ENCODE measurements around the gene FARS2. TPM values are rescaled to one million over a fixed set of nuclear protein-coding genes. Genes with fewer than 3 reads are reported as not detected.

Gene FARS2
- total and polyA plus RNA-seq, 5 donors from 2014 or later, result 26.9 to 39.7 (median 34.9) TPM

DNA sequence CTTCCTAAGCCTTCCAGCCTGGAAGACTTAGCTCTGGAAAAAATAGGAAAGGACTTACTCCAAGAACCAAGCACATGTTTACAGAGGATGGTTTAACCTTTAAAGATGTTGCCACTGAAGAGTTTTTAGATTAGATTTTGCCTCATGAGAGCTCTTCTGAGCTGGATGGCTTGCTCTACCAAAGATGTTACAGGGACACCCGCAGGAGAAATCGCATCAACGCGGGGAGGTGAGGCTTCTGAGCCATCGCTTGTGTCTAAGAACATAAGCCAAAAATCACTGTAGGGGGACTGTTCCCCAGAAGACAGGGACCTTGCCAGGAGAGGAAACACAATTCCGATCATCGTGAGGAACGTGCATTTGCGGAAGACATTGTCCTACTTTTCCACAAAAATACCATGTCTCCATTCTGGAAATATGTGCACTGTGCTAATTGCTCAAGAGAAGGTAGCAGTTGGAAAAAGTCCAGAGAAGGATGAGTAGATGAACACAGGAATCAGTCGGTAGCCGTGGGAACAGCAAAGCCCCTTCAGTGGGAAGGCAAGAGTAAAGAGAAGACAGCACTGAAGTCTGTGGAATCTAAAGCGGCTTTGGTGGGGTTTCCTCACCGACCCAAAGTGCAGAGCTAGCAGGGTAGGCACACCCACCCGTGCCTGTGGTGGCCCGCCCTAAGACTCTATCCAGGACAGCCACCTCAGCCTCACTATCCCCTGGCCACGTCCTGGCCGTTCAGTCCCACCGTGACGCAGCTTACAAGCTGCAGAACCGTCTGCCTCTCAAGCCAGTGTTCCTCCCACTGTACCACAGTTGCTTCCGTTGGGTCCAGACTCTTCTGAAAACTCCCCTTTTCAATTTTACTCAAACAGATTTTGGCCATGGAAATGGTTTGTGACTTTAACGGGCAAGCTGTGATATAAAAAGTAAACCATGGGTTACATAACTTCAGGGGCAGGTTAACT lies 410.6 kb downstream of the FARS2 start:
- peak overlapping the region; percentile 83 to 90 (median 87) for H3K27ac Mint-ChIP-seq
- Histone ChIP-seq H3K27me3 (ENCODE audit: control insufficient read depth, insufficient read depth, low read length) (no peaks in the 10 kb centered on the region), H3K27ac (ENCODE audit: insufficient read depth, low read length, poor library complexity, severe bottlenecking) (no peak overlapping the region), H3K36me3 (ENCODE audit: control insufficient read depth, insufficient read depth, low read length) (no peaks in the 10 kb centered on the region), H3K4me1 (ENCODE audit: control insufficient read depth, insufficient read depth, low read length, poor library complexity, severe bottlenecking) (peaks cover 13% of the 10 kb centered on the region), H3K9me3 (ENCODE audit: control insufficient read depth in 2 of 2, low read length in 2 of 2) (no peaks in the 10 kb centered on the region), H3K4me3 (ENCODE audit: low read depth, low read length) (no peak overlapping the region)
- DNase-seq (peak in 1 of 3 donors; percentile 39), ATAC-seq (ENCODE audit: low read depth in 2 of 2) (peak in 1 of 2 donors; percentile 19)
- H3K9me3 Mint-ChIP-seq, result no peaks in the 10 kb centered on the region
- peaks cover 16 to 52% (median 33%) of the 10 kb centered on the region in 4 donors for H3K4me1 Mint-ChIP-seq
- H3K36me3 Mint-ChIP-seq, result no peaks in the 10 kb centered on the region
- H3K4me3 Mint-ChIP-seq, result peak overlapping the region in 1 of 4 donors; percentile 21
- no peaks in the 10 kb centered on the region for H3K27me3 Mint-ChIP-seq

DNA sequence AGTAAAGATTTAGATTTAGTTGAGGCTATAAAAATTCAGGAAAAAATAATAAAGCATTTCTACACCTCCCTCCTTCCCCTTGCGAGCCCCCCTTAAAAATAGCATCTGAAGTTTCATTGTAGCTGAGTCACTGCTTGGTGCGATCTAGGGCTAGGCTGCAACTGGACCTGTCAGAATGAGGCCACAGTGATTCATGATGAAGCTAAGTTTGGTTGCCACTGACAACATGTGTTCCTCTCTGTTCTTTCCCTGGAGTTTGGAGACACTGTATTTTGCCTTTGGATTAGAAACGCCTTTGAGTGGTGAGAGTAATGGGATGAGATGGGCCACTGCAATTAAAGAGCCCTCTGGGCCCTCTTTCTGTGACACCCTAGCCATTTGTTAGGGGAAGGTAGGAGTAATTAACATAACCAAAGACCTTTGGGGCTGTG lies 411.3 kb downstream of the FARS2 start:
- Histone ChIP-seq H3K4me1 (ENCODE audit: control insufficient read depth, insufficient read depth, low read length, poor library complexity, severe bottlenecking) (peaks cover 9% of the 10 kb centered on the region), H3K27me3 (ENCODE audit: control insufficient read depth, insufficient read depth, low read length) (no peaks in the 10 kb centered on the region), H3K9me3 (ENCODE audit: control insufficient read depth in 2 of 2, low read length in 2 of 2) (no peaks in the 10 kb centered on the region), H3K36me3 (ENCODE audit: control insufficient read depth, insufficient read depth, low read length) (no peaks in the 10 kb centered on the region), H3K4me3 (ENCODE audit: low read depth, low read length) (no peak overlapping the region), H3K27ac (ENCODE audit: insufficient read depth, low read length, poor library complexity, severe bottlenecking) (no peak overlapping the region)
- ATAC-seq (ENCODE audit: low read depth in 2 of 2) (no peak), DNase-seq (no peak)
- peaks cover 16 to 47% (median 33%) of the 10 kb centered on the region in 4 donors for H3K4me1 Mint-ChIP-seq
- H3K4me3 Mint-ChIP-seq, result no peak overlapping the region
- no peaks in the 10 kb centered on the region for H3K9me3 Mint-ChIP-seq
- H3K27me3 Mint-ChIP-seq, result no peaks in the 10 kb centered on the region
- no peak overlapping the region for H3K27ac Mint-ChIP-seq
- H3K36me3 Mint-ChIP-seq, result no peaks in the 10 kb centered on the region

DNA sequence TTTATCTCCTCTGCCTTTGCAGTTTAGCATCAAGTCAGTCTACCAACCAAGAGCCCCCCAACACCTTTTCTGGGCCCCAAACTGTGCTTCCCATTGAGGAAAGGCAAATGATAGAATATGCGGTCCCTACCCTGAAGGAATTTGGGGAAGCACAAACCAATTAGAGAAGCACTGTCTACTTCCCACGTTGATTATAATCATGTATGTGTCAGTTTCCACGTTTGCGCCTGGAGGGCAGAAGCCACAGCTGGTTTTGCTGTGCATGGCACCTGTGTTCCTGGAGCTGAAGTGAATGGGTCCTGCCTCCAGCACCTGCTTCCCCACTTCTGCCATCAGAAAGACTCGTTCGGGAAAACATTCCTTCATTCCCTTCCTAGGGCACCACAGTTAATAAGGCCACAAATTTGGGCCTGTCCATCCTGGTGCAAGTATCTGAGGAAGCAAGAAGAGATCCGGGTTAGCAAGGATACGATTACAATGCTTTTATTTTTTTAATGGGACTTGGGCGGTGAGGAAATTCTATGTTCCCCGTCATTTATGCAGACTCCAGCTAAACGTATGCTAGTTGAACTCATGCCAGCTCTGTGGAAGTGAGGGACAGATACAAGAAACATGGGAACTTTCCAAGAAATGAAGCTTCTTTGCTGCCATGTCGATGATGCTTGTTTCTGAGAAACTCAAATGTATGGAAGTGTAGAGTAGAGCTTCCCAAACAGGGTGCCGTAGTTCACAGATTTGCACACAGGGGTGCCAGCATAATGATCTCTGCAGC lies 411.9 kb downstream of the FARS2 start:
- H3K36me3 Mint-ChIP-seq, result no peaks in the 10 kb centered on the region

DNA sequence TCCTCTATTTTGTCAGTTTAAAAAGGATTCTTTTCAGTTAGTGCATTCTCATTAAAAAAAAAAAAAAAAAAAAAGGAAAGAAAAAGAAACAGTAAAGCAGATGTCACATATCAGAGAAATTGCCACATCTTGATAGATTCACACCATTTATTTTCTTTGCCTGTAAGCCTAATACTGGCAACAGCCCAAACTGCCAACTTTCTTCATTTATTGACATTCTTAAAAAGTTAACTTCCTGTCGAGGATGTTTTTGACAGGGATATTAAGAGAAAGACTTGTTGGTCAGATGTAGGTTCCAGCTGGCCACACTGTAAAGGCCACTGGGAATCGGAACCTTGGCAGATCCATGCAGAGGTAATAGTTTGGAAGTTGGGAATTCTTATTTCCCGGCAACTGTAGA lies 412.8 kb downstream of the FARS2 start:
- Histone ChIP-seq H3K9me3 (ENCODE audit: control insufficient read depth in 2 of 2, low read length in 2 of 2) (no peaks in the 10 kb centered on the region), H3K4me3 (ENCODE audit: low read depth, low read length) (no peak overlapping the region), H3K27ac (ENCODE audit: insufficient read depth, low read length, poor library complexity, severe bottlenecking) (no peak overlapping the region), H3K4me1 (ENCODE audit: control insufficient read depth, insufficient read depth, low read length, poor library complexity, severe bottlenecking) (peaks cover 8% of the 10 kb centered on the region), H3K27me3 (ENCODE audit: control insufficient read depth, insufficient read depth, low read length) (no peaks in the 10 kb centered on the region), H3K36me3 (ENCODE audit: control insufficient read depth, insufficient read depth, low read length) (no peaks in the 10 kb centered on the region)
- no peaks in the 10 kb centered on the region for H3K36me3 Mint-ChIP-seq
- DNase-seq, result no peak
- H3K27ac Mint-ChIP-seq, result no peak overlapping the region
- H3K4me1 Mint-ChIP-seq, result peaks cover 16 to 38% (median 30%) of the 10 kb centered on the region in 4 donors
- no peaks in the 10 kb centered on the region for H3K9me3 Mint-ChIP-seq
- ATAC-seq (ENCODE audit: low read depth in 2 of 2), result no peak
- no peak overlapping the region for H3K4me3 Mint-ChIP-seq
- no peaks in the 10 kb centered on the region for H3K27me3 Mint-ChIP-seq

More for the DNA sequence above, 411.9 kb downstream of the FARS2 start:
- no peak for ATAC-seq (ENCODE audit: low read depth in 2 of 2)
- H3K4me3 ChIP-seq (ENCODE audit: low read depth, low read length), result no peak overlapping the region
- H3K9me3 ChIP-seq (ENCODE audit: control insufficient read depth in 2 of 2, low read length in 2 of 2), result no peaks in the 10 kb centered on the region
- no peaks in the 10 kb centered on the region for H3K27me3 Mint-ChIP-seq
- H3K9me3 Mint-ChIP-seq, result no peaks in the 10 kb centered on the region
- DNase-seq, result no peak
- no peaks in the 10 kb centered on the region for H3K27me3 ChIP-seq (ENCODE audit: control insufficient read depth, insufficient read depth, low read length)
- H3K4me1 ChIP-seq (ENCODE audit: control insufficient read depth, insufficient read depth, low read length, poor library complexity, severe bottlenecking), result peaks cover 8% of the 10 kb centered on the region
- H3K4me1 Mint-ChIP-seq, result peaks cover 16 to 40% (median 30%) of the 10 kb centered on the region in 4 donors
- no peaks in the 10 kb centered on the region for H3K36me3 ChIP-seq (ENCODE audit: control insufficient read depth, insufficient read depth, low read length)
- no peak overlapping the region for H3K4me3 Mint-ChIP-seq
- no peak overlapping the region for H3K27ac ChIP-seq (ENCODE audit: insufficient read depth, low read length, poor library complexity, severe bottlenecking)
- peak overlapping the region in 1 of 3 donors; percentile 27 for H3K27ac Mint-ChIP-seq

DNA sequence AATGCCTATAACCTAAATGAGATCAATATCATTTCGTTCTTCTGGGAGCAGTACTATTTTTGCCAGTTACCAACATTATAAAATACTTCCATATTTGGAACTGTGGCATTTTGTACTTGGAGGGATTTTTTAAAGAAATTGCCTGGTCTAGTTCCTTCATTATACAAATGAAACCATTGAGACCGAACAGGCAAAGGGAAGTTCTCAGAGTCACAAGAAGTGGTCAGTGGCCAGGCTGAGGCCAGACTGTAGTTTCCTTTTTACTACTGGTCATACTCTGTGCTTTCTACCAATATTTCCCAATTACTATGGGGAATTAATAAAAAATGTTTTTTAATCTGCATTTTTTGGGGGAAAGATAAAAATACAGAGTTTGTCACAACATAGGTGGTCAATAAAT lies 413.4 kb downstream of the FARS2 start:
- peaks cover 3% of the 10 kb centered on the region for H3K36me3 Mint-ChIP-seq
- H3K4me3 Mint-ChIP-seq, result no peak overlapping the region
- no peaks in the 10 kb centered on the region for H3K9me3 ChIP-seq (ENCODE audit: control insufficient read depth in 2 of 2, low read length in 2 of 2)
- H3K27me3 ChIP-seq (ENCODE audit: control insufficient read depth, insufficient read depth, low read length), result no peaks in the 10 kb centered on the region
- peaks cover 8% of the 10 kb centered on the region for H3K4me1 ChIP-seq (ENCODE audit: control insufficient read depth, insufficient read depth, low read length, poor library complexity, severe bottlenecking)
- H3K27me3 Mint-ChIP-seq, result no peaks in the 10 kb centered on the region
- ATAC-seq (ENCODE audit: low read depth in 2 of 2) (no peak), DNase-seq (no peak)
- peaks cover 16 to 39% (median 31%) of the 10 kb centered on the region in 4 donors for H3K4me1 Mint-ChIP-seq
- no peaks in the 10 kb centered on the region for H3K9me3 Mint-ChIP-seq
- H3K4me3 ChIP-seq (ENCODE audit: low read depth, low read length), result no peak overlapping the region
- no peaks in the 10 kb centered on the region for H3K36me3 ChIP-seq (ENCODE audit: control insufficient read depth, insufficient read depth, low read length)
- H3K27ac ChIP-seq (ENCODE audit: insufficient read depth, low read length, poor library complexity, severe bottlenecking), result no peak overlapping the region
- H3K27ac Mint-ChIP-seq, result peak overlapping the region in 1 of 3 donors; percentile 29

DNA sequence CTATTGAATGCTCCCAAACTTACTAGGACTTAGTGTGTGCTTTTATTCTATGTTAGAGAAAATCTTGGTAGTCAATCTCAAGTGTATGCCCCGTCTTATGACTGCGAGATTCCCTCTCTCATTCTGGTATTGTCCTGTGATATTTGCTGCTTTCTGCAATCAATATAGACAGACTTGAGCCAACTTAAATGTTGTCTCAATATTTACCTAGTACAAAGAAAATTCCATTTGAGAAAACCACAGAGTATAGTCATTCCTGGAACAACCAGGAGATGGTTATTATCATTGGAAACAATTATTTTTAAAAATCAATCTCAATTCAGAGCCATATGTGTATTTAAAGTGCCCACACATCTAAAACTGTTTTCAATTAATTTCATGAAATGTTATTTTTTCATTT lies 415.4 kb downstream of the FARS2 start:
- H3K9me3 ChIP-seq (ENCODE audit: control insufficient read depth in 2 of 2, low read length in 2 of 2), result no peaks in the 10 kb centered on the region
- H3K4me1 Mint-ChIP-seq, result peaks cover 10 to 38% (median 25%) of the 10 kb centered on the region in 4 donors
- no peak for DNase-seq
- H3K27me3 ChIP-seq (ENCODE audit: control insufficient read depth, insufficient read depth, low read length), result no peaks in the 10 kb centered on the region
- H3K27me3 Mint-ChIP-seq, result no peaks in the 10 kb centered on the region
- H3K27ac ChIP-seq (ENCODE audit: insufficient read depth, low read length, poor library complexity, severe bottlenecking), result no peak overlapping the region
- no peaks in the 10 kb centered on the region for H3K36me3 ChIP-seq (ENCODE audit: control insufficient read depth, insufficient read depth, low read length)
- no peak for ATAC-seq (ENCODE audit: low read depth in 2 of 2)
- H3K9me3 Mint-ChIP-seq, result peaks cover 0 to 2% (median 0%) of the 10 kb centered on the region in 7 donors
- no peak overlapping the region for H3K27ac Mint-ChIP-seq
- no peak overlapping the region for H3K4me3 ChIP-seq (ENCODE audit: low read depth, low read length)
- H3K36me3 Mint-ChIP-seq, result peaks cover 5% of the 10 kb centered on the region
- no peaks in the 10 kb centered on the region for H3K4me1 ChIP-seq (ENCODE audit: control insufficient read depth, insufficient read depth, low read length, poor library complexity, severe bottlenecking)
- no peak overlapping the region for H3K4me3 Mint-ChIP-seq

DNA sequence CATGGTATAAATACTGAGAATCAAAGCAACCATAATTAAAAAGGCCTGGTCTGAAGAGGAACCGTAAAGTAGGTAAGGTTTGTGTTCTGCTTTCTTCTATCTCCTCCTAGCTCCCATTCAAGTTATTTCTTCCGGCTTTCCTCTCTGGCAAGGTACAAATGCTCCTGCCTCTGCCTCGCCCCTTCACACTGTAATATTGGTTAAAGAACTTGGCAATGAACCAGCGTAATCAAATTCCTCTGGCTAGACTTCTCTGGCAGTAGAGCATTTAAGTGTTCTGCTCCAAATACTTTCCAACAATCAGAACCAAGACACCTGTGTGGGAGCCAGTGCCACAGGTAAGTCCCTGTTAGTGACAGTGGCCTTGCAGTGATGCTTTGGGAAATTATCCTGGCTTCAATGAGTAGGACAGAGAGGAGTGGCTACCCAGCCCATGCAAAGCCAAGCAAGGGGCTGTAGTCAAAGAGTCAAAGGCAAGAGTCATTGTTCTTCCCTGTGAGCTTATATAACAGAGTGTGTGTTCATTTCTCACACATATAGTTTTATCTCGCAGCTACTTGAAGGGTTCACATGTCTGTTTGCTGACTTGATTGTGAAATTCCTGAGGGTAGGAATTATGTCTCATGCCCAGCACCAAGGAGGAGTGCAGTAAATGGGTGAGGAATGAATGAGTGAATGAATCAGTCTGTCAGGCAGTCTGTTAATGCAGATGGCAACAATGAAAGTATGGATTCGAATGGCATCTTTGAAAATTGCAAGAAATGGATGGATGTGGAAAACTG lies 416.1 kb downstream of the FARS2 start:
- Mint-ChIP-seq H3K4me1 (peaks cover 10 to 36% (median 24%) of the 10 kb centered on the region in 4 donors), H3K27me3 (no peaks in the 10 kb centered on the region), H3K36me3 (peaks cover 5% of the 10 kb centered on the region), H3K9me3 (peaks cover 0 to 2% (median 0%) of the 10 kb centered on the region in 7 donors), H3K27ac (no peak overlapping the region), H3K4me3 (no peak overlapping the region)
- Histone ChIP-seq H3K27ac (ENCODE audit: insufficient read depth, low read length, poor library complexity, severe bottlenecking) (no peak overlapping the region), H3K27me3 (ENCODE audit: control insufficient read depth, insufficient read depth, low read length) (no peaks in the 10 kb centered on the region), H3K4me3 (ENCODE audit: low read depth, low read length) (no peak overlapping the region), H3K36me3 (ENCODE audit: control insufficient read depth, insufficient read depth, low read length) (no peaks in the 10 kb centered on the region), H3K4me1 (ENCODE audit: control insufficient read depth, insufficient read depth, low read length, poor library complexity, severe bottlenecking) (no peaks in the 10 kb centered on the region), H3K9me3 (ENCODE audit: control insufficient read depth in 2 of 2, low read length in 2 of 2) (no peaks in the 10 kb centered on the region)
- ATAC-seq (ENCODE audit: low read depth in 2 of 2) (no peak), DNase-seq (no peak)
